Suprapubic skin (tissue), 4 donors: ENCODE results near the gene RAP1A.

Source experiments
- EP300 ChIP-seq: sonication (generic); formaldehyde crosslinking; IDR thresholded peaks from one replicate; pipeline ENCODE4 v1.6.1; 2017; ENCODE audit warnings: antibody characterized with exemption
- POLR2A ChIP-seq, 2 donors: fragments of 450-650 bp; IDR thresholded peaks; one replicate each; pipeline ENCODE4 v1.6.1; 2017; ENCODE audit warnings: antibody characterized with exemption in 2 of 2, mild to moderate bottlenecking in 2 of 2, moderate library complexity in 2 of 2
- POLR2AphosphoS5 ChIP-seq, 3 donors: sonication (generic); formaldehyde crosslinking; IDR thresholded peaks; one replicate each; pipeline ENCODE4 v1.6.1; 2017; ENCODE audit warnings: antibody characterized with exemption in 3 of 3
- TF ChIP-seq, protein P1 (sequence below), 2 donors: fragments of 200-600 bp in 1 of 2; fragments of 450-650 bp in 1 of 2; sonication (generic) in 1 of 2; IDR thresholded peaks; one replicate each; pipeline ENCODE4 v1.5.1; 2016 to 2019; ENCODE audit warnings: antibody characterized with exemption in 2 of 2, mild to moderate bottlenecking in 1 of 2, moderate library complexity in 1 of 2

DNA sequence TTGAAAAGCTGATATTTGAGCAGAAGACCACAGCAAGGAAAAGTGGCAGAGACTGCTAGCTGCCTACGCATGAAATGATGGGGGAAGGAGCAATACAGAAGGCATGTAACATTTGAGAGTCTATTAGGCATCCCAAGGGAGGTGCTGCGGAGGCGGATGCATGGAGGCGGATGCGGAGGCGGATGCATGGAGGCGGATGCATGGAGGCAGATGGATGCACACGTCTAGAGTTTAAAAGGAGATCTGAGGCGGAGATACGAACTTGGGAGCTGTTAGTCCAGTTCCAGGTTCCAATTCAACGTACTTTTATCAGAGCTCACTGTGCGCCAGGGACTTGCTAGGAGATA, 135.4 kb downstream of the RAP1A start:
- TF ChIP-seq, protein P1, sequence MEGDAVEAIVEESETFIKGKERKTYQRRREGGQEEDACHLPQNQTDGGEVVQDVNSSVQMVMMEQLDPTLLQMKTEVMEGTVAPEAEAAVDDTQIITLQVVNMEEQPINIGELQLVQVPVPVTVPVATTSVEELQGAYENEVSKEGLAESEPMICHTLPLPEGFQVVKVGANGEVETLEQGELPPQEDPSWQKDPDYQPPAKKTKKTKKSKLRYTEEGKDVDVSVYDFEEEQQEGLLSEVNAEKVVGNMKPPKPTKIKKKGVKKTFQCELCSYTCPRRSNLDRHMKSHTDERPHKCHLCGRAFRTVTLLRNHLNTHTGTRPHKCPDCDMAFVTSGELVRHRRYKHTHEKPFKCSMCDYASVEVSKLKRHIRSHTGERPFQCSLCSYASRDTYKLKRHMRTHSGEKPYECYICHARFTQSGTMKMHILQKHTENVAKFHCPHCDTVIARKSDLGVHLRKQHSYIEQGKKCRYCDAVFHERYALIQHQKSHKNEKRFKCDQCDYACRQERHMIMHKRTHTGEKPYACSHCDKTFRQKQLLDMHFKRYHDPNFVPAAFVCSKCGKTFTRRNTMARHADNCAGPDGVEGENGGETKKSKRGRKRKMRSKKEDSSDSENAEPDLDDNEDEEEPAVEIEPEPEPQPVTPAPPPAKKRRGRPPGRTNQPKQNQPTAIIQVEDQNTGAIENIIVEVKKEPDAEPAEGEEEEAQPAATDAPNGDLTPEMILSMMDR (IDR thresholded peaks at IDR 0.05), result no peak
- TF ChIP-seq POLR2AphosphoS5 (IDR thresholded peaks at IDR 0.05), result no peak
- no peak for TF ChIP-seq EP300
- no peak for TF ChIP-seq POLR2A (IDR thresholded peaks at IDR 0.05)
